Effector memory CD4-positive, alpha-beta T cell (primary cell): ENCODE results near the gene IL31.

Experiments used
- DNase-seq, 3 donors: peaks; one replicate each; pipeline ENCODE4 v3.0.0-alpha.2; 2020
- H3K27ac ChIP-seq: 2 replicates; pipeline ENCODE4 v1.7.0; 2013; ENCODE audit warnings: mild to moderate bottlenecking, low read length, moderate library complexity; ENCODE audit not compliant: insufficient read depth, poor library complexity, severe bottlenecking
- H3K27me3 ChIP-seq: replicated peaks from 2 replicates; pipeline ENCODE4 v1.7.0; 2013; ENCODE audit warnings: mild to moderate bottlenecking, low read length; ENCODE audit not compliant: insufficient read depth, control insufficient read depth, poor library complexity, severe bottlenecking
- H3K36me3 ChIP-seq: 2 replicates; pipeline ENCODE4 v1.7.0; 2013; ENCODE audit warnings: mild to moderate bottlenecking, low read length, moderate library complexity; ENCODE audit not compliant: control insufficient read depth, insufficient read depth
- H3K4me1 ChIP-seq: 2 replicates; pipeline ENCODE4 v1.7.0; 2013; ENCODE audit warnings: low read length, mild to moderate bottlenecking; ENCODE audit not compliant: control insufficient read depth, insufficient read depth, poor library complexity, severe bottlenecking
- H3K4me3 ChIP-seq: 2 replicates; pipeline ENCODE4 v1.7.0; 2013; ENCODE audit warnings: low read length, low read depth, mild to moderate bottlenecking; ENCODE audit not compliant: insufficient read depth, poor library complexity, severe bottlenecking
- H3K9me3 ChIP-seq: 2 replicates; pipeline ENCODE4 v1.7.0; 2013; ENCODE audit warnings: mild to moderate bottlenecking, low read length, moderate library complexity; ENCODE audit not compliant: control insufficient read depth
- total RNA-seq, 3 donors: gene quantifications; one replicate each; lab custom pipeline; 2026; lab: John Stamatoyannopoulos, UW

Gene IL31
- 0 reads per million in 3 donors for total RNA-seq

GRCh38 chr12:122174155-122174845 lies at the start of gene IL31:
Gene IL31 (minus strand): TSS chr12:122174221. CDS start chr12:122174172, 49 bp downstream.
- no peak within 1 kb of the TSS for H3K4me3 ChIP-seq
- no peaks in the 10 kb centered on the region for H3K36me3 ChIP-seq
- no peaks in the 10 kb centered on the region for H3K4me1 ChIP-seq
- DNase-seq, result no peak
- H3K9me3 ChIP-seq, result no peaks in the 10 kb centered on the region
- no peak within 1 kb of the TSS for H3K27ac ChIP-seq
- H3K27me3 ChIP-seq, result no peaks in the 10 kb centered on the region

DNA sequence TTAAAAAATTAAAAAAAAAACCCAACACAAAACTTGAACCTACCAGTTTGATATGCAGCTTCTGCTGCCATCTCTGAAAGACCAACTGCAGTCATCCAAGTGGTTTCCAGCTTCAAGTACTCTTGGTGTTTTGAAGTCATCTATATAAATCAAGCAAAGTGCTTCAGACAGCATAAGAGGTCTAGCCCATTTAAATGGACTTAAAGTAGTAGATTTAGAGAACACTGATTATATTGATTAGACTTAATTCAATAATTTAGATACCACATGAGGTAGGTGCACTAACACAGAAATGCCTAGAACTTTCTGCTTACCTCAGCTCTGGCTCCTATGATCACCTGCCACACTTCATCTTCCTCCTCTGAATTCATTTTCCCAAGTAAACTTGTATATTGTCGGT lies 42.4 kb upstream of the IL31 start:
- no peak for DNase-seq
- no peaks in the 10 kb centered on the region for H3K27me3 ChIP-seq

DNA sequence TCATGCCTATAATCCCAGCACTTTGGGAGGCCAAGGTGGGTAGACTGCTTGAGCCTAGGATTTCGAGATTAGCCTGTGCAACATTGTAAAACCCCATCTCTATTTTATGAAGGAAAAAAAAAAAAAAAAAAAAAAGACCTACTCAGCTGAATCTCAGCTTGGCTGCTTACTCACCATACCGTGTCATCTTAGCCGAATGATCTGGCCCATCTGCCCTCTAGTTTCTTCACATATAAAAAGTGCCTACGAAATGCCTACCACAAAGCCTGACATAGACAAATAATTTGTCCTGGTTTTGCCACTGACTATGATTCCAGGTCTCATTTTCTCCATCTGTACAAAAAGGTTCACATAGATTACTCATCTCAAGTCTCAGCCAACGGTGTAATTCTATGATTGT lies 41.8 kb upstream of the IL31 start:
- peaks cover 83% of the 10 kb centered on the region for H3K36me3 ChIP-seq
- H3K27me3 ChIP-seq, result no peaks in the 10 kb centered on the region
- no peak for DNase-seq
- H3K27ac ChIP-seq, result no peak overlapping the region
- H3K4me3 ChIP-seq, result no peak overlapping the region
- no peaks in the 10 kb centered on the region for H3K9me3 ChIP-seq
- no peaks in the 10 kb centered on the region for H3K4me1 ChIP-seq

More for the DNA sequence above, 42.4 kb upstream of the IL31 start:
- Histone ChIP-seq H3K36me3 (peaks cover 84% of the 10 kb centered on the region), H3K4me3 (no peak overlapping the region), H3K27ac (no peak overlapping the region), H3K4me1 (no peaks in the 10 kb centered on the region), H3K9me3 (no peaks in the 10 kb centered on the region)

DNA sequence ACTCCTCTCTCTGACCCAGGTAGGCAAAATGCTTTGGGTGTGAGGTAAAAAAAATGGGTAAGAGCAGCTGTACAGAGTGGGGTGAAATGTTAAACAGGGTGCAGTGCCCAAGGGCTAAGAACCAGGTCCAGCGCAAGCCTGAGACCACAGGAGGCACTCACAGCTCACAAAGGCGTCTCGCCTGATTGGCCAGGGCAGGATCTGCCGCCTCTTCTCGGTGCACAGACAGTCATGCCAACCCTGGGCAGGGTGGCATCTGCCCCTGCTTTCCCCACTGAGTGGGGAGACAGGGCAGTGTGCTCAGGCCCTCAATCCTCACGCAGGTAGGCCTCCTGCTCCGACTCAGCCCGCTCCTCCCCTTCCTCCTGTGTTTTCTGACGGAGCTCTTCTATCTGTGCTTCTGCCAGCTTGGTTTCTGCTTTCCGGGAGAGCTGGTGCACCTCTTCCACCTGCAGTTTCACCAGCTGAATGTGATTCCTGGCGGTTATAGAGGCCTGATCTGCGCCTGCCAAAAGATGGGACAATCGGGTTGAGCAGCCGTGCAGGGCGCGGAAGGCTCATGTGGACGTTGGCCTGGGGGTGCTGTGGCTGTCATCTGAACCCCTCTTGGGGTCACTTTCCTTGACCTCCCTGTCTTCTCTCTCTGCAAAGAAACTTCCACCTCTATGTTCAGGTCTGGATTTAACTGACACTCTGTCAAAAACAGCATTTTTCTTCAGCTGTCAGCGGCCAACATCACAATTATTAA lies 34.2 kb upstream of the IL31 start:
- peaks cover 32% of the 10 kb centered on the region for H3K36me3 ChIP-seq

GRCh38 chr12:122207391-122207790 lies 33.4 kb upstream of the IL31 start:
- Histone ChIP-seq H3K4me3 (no peak overlapping the region), H3K4me1 (peaks cover 10% of the 10 kb centered on the region)

More for the DNA sequence above, 34.2 kb upstream of the IL31 start:
- no peaks in the 10 kb centered on the region for H3K9me3 ChIP-seq
- no peak overlapping the region for H3K27ac ChIP-seq
- H3K4me1 ChIP-seq, result peaks cover 3% of the 10 kb centered on the region
- no peaks in the 10 kb centered on the region for H3K27me3 ChIP-seq
- H3K4me3 ChIP-seq, result no peak overlapping the region
- DNase-seq, result no peak

DNA sequence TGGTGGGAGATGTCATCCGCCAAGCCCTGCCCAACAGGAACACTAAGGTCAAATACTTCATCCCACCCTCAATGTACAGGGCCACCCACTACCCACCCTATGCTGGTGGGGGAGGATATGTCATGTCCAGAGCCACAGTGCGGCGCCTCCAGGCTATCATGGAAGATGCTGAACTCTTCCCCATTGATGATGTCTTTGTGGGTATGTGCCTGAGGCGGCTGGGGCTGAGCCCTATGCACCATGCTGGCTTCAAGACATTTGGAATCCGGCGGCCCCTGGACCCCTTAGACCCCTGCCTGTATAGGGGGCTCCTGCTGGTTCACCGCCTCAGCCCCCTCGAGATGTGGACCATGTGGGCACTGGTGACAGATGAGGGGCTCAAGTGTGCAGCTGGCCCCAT lies 33.0 kb upstream of the IL31 start:
- H3K27ac ChIP-seq, result no peak overlapping the region
- no peaks in the 10 kb centered on the region for H3K27me3 ChIP-seq
- H3K9me3 ChIP-seq, result no peaks in the 10 kb centered on the region
- H3K4me3 ChIP-seq, result no peak overlapping the region
- peaks cover 10% of the 10 kb centered on the region for H3K4me1 ChIP-seq
- H3K36me3 ChIP-seq, result peaks cover 21% of the 10 kb centered on the region
- DNase-seq, result no peak

More at GRCh38 chr12:122207391-122207790, 33.4 kb upstream of the IL31 start:
- H3K9me3 ChIP-seq, result no peaks in the 10 kb centered on the region
- DNase-seq, result no peak
- H3K36me3 ChIP-seq, result peaks cover 24% of the 10 kb centered on the region
- H3K27ac ChIP-seq, result no peak overlapping the region
- H3K27me3 ChIP-seq, result no peaks in the 10 kb centered on the region

DNA sequence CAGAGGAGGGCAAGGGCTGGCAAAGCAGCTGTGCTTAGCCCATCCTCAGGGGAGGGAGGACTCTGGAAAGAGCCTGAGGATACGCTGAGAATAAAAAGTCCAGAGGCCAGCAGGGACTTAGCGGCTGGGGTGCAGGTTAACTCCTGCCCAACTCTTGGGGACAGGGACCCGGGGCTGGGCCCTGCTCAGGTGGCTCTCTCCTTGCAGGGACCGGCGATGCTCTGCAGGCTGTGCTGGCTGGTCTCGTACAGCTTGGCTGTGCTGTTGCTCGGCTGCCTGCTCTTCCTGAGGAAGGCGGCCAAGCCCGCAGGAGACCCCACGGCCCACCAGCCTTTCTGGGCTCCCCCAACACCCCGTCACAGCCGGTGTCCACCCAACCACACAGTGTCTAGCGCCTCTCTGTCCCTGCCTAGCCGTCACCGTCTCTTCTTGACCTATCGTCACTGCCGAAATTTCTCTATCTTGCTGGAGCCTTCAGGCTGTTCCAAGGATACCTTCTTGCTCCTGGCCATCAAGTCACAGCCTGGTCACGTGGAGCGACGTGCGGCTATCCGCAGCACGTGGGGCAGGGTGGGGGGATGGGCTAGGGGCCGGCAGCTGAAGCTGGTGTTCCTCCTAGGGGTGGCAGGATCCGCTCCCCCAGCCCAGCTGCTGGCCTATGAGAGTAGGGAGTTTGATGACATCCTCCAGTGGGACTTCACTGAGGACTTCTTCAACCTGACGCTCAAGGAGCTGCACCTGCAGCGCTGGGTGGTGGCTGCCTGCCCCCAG lies 32.3 kb upstream of the IL31 start:
- Histone ChIP-seq H3K4me1 (peaks cover 10% of the 10 kb centered on the region), H3K27ac (no peak overlapping the region), H3K27me3 (no peaks in the 10 kb centered on the region), H3K9me3 (no peaks in the 10 kb centered on the region), H3K36me3 (peaks cover 16% of the 10 kb centered on the region), H3K4me3 (no peak overlapping the region)
- DNase-seq, result no peak

DNA sequence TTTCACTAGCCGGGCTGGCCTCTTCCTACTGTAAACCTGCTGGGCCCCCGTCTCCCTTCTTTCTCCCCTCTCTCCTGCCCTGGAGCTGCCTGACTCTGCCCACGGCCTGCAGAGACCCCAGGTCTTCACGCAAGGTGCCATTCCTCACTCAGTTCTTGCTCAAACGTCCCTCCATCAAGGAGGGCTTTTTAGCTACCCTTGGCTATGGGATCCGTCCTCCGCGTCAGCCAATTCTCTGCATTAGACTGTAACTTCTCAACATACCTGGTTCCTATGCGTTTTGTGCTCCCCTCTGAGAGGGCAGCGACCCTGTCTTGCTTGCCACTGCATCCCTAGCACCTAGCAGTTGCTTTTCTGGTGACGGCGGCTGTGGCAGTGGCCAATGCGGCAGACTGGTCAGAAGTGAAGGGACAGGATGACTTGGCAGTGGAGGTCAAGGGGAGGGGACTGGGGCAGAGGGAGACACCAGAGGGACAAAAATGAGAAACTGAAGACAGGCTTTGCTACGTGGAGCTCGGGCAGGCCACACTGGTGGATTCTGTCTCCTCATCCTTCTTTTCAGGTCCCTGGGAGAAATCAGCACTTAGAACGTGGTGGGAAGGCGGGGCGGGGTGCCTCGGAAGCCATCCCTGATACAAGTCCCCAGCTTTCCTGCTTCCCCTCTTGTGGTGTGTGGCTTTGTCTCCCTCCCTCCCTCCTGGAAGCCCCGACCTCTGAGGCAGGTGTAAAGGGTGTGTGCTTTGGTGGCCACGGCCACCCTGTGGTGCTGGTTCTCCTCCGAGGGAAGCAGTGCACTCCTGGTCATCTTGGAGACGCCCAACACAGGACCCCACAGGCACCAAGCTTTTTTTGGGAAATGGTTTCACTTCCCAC lies 31.3 kb upstream of the IL31 start:
- H3K27ac ChIP-seq, result no peak overlapping the region
- peaks cover 10% of the 10 kb centered on the region for H3K4me1 ChIP-seq
- H3K27me3 ChIP-seq, result no peaks in the 10 kb centered on the region
- H3K9me3 ChIP-seq, result no peaks in the 10 kb centered on the region
- DNase-seq, result no peak
- H3K4me3 ChIP-seq, result no peak overlapping the region
- H3K36me3 ChIP-seq, result peaks cover 13% of the 10 kb centered on the region
